GM20000 (cell line): Measurements from ENCODE around the gene SMIM28.

Experiments
- DNase-seq: peaks from one replicate; pipeline ENCODE4 v3.0.0; 2012; ENCODE audit warnings: low spot score
- TF ChIP-seq, protein P1 (sequence below): IDR thresholded peaks from 2 replicates; pipeline ENCODE4 v1.5.1; 2012; ENCODE audit warnings: mild to moderate bottlenecking, control low read depth; ENCODE audit errors: extremely low read depth, missing control alignments

The SMIM28 gene

GRCh38 chr6:138432063-138432356 is 54.3 kb downstream of the SMIM28 start:
- TF ChIP-seq, protein P1, sequence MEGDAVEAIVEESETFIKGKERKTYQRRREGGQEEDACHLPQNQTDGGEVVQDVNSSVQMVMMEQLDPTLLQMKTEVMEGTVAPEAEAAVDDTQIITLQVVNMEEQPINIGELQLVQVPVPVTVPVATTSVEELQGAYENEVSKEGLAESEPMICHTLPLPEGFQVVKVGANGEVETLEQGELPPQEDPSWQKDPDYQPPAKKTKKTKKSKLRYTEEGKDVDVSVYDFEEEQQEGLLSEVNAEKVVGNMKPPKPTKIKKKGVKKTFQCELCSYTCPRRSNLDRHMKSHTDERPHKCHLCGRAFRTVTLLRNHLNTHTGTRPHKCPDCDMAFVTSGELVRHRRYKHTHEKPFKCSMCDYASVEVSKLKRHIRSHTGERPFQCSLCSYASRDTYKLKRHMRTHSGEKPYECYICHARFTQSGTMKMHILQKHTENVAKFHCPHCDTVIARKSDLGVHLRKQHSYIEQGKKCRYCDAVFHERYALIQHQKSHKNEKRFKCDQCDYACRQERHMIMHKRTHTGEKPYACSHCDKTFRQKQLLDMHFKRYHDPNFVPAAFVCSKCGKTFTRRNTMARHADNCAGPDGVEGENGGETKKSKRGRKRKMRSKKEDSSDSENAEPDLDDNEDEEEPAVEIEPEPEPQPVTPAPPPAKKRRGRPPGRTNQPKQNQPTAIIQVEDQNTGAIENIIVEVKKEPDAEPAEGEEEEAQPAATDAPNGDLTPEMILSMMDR: no peak
- DNase-seq: no peak
